ENCODE results near the gene HSF5. TPM values are rescaled to one million over a fixed set of nuclear protein-coding genes. Genes with fewer than 3 reads are reported as not detected.

Gene HSF5
- polyA plus RNA-seq, 2 of the 4 experiments (the other 2 are of a cell fraction): not detected

GRCh38 chr17:58493506-58493905, 5.3 kb upstream of the HSF5 start:
- POLR2A ChIA-PET: interaction anchor here (1.4 kb wide), 1 partner anchor 12 kb away, joined by 3 read pairs; no protein-coding TSS in a partner anchor
- H3K4me1 ChIP-seq: no peaks in the 10 kb centered on the region

GRCh38 chr17:58492238-58493121, 4.3 kb upstream of the HSF5 start:
- no peak for FAIRE-seq
- TF ChIP-seq CBX2 (IDR thresholded peaks at IDR 0.05; ENCODE audit: borderline replicate concordance, low read depth) (no peak), REST (IDR thresholded peaks at IDR 0.05) (no peak), HOXB13 (CRISPR knock-in tag; IDR thresholded peaks at IDR 0.05; ENCODE audit: low read depth) (no peak), E2F6 (IDR thresholded peaks at IDR 0.05; ENCODE audit: borderline replicate concordance, low read depth) (no peak), RFX5 (IDR thresholded peaks at IDR 0.05) (no peak), CHD2 (IDR thresholded peaks at IDR 0.05; ENCODE audit: low read length, partially characterized antibody) (no peak), BHLHE40 (IDR thresholded peaks at IDR 0.05; ENCODE audit: low read depth, low read length) (no peak), NR3C1 (IDR thresholded peaks at IDR 0.05) (no peak), CBX8 (IDR thresholded peaks at IDR 0.05) (no peak)
- H3K9me3 ChIP-seq: no peaks in the 10 kb centered on the region
- no peaks in the 10 kb centered on the region for H3K4me1 ChIP-seq
- no peak overlapping the region for H3K27ac ChIP-seq
- no peak overlapping the region for H3K4me2 ChIP-seq
- no peak overlapping the region for H3K4me3 ChIP-seq
- no peak for ATAC-seq
- ChIA-PET POLR2A (interaction anchor here (1.4 kb wide), 1 partner anchor 13 kb away, joined by 3 read pairs; no protein-coding TSS in a partner anchor), CTCF (interaction anchor here (0.6 to 1.4 kb wide), 2 partner anchors 26 to 33 kb away, joined by 3 to 12 read pairs; no protein-coding TSS in a partner anchor)
- no peak for DNase-seq (ENCODE audit: low read depth in 1 of 2, low spot score in 1 of 2)
- 90% methylated on average over 11 of the region's 11 CpGs for WGBS (ENCODE audit: missing lambda C conversion rate)

More at GRCh38 chr17:58493506-58493905, 5.3 kb upstream of the HSF5 start:
- FAIRE-seq (no peak), ATAC-seq (no peak), DNase-seq (ENCODE audit: low read depth in 1 of 2, low spot score in 1 of 2) (no peak)
- Histone ChIP-seq H3K4me2 (no peak overlapping the region), H3K4me3 (no peak overlapping the region), H3K27ac (no peak overlapping the region), H3K9me3 (no peaks in the 10 kb centered on the region)
- 85% methylated on average over 4 of the region's 4 CpGs for WGBS (ENCODE audit: missing lambda C conversion rate)
- no peak for TF ChIP-seq EHF (CRISPR knock-in tag; IDR thresholded peaks at IDR 0.05)
- no peak for TF ChIP-seq RAD21 (conservative IDR thresholded peaks at IDR 0.05 in 1 of 2, IDR thresholded peaks at IDR 0.05 in 1 of 2)
- no peak for TF ChIP-seq BHLHE40 (IDR thresholded peaks at IDR 0.05; ENCODE audit: low read depth, low read length)
- TF ChIP-seq HMGXB4 (CRISPR knock-in tag; IDR thresholded peaks at IDR 0.05; ENCODE audit: borderline replicate concordance): no peak
- TF ChIP-seq JUN (IDR thresholded peaks at IDR 0.05): no peak
- TF ChIP-seq CHD2 (IDR thresholded peaks at IDR 0.05; ENCODE audit: low read length, partially characterized antibody): no peak
- TF ChIP-seq ZNF302 (CRISPR knock-in tag; IDR thresholded peaks at IDR 0.05): no peak
- TF ChIP-seq TP53 (CRISPR knock-in tag; IDR thresholded peaks at IDR 0.05): no peak
- no peak for TF ChIP-seq ZC3H11A (IDR thresholded peaks at IDR 0.05)
- no peak for TF ChIP-seq TFCP2L1 (CRISPR knock-in tag; IDR thresholded peaks at IDR 0.05)
- TF ChIP-seq GATA3 (IDR thresholded peaks at IDR 0.05; ENCODE audit: borderline replicate concordance): no peak
- no peak for TF ChIP-seq POLR2AphosphoS2 (conservative IDR thresholded peaks at IDR 0.05; ENCODE audit: low read length)
- TF ChIP-seq MAFK (IDR thresholded peaks at IDR 0.05; ENCODE audit: partially characterized antibody): no peak
- TF ChIP-seq ZSCAN20 (CRISPR knock-in tag; IDR thresholded peaks at IDR 0.05): no peak
- no peak for TF ChIP-seq ATOH8 (CRISPR knock-in tag; IDR thresholded peaks at IDR 0.05; ENCODE audit: low read depth)
- TF ChIP-seq USF2 (IDR thresholded peaks at IDR 0.05): no peak
- no peak for TF ChIP-seq CHD4 (IDR thresholded peaks at IDR 0.05; ENCODE audit: borderline replicate concordance)
- no peak for TF ChIP-seq BCL3 (IDR thresholded peaks at IDR 0.05)
- TF ChIP-seq MYC (IDR thresholded peaks at IDR 0.05; ENCODE audit: borderline replicate concordance, low read length): no peak
- CTCF ChIA-PET: interaction anchor here (0.6 to 1.4 kb wide), 3 partner anchors 9 to 85 kb away, joined by 4 to 12 read pairs (median 4); no protein-coding TSS in a partner anchor

All from A549 (cell line).